HG02870 (cell line): Measurements from ENCODE around the gene GFER.
"Not testable (repeated sequence)": the region's sequence is repeated elsewhere in the genome, so short reads cannot be mapped to it uniquely, and the experiment has no call there.

Source experiments
- ATAC-seq: cut with Tn5 transposase; IDR thresholded peaks from one replicate; pipeline ENCODE4 v1.9.1; 2021; ENCODE audit warnings: mild to moderate bottlenecking, moderate library complexity; ENCODE audit not compliant: unreplicated experiment

Gene GFER

DNA sequence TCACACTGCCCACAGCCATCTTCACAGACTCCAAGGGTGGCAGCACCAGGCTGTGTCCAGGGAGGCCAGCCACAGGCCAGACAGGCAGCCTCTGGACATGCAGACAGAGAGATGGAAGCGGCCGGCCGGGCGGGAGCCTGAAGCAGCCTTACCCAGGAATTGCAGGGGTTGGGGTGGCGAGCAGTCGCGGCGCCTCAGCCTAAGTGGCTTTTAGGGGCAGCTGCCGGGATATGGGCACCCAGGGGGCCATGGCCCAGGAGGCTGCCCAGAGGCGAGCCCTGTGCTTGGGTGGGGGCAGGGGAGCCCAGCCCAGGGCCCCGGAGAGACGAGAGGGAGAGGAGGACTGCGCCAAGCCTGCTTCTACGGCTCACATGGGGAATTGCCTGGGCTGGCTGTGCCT, 41.3 kb downstream of the GFER start:
- ATAC-seq, result no peak

DNA sequence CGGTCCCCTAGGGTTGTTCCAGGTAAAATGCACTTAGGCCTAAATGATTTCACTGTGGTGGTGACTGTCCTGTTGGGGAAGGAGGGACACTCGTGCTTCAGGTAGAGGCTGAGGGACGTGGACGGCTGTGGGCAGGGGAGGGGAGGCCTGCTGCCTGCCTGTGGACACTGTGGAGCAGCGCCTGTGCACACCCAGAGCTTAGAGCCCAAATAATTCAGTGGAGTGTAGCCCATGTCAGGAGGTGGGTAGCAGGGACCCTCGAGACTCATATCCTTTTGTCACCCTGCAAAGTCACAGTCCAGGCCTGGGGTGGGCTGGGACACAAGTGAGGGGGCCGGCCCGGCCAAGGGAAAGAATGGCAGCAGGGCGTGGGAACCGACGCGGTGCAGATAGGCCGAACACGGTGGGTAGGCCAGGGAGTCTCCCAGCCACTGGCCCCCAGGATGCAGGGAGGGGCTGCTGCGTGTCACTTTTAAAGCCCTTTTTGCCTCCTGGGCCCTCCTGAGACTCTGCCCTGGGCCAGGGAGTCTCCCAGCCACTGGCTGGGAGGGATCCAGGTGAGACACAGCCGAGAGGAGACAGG, 42.0 kb downstream of the GFER start:
- no peak for ATAC-seq

DNA sequence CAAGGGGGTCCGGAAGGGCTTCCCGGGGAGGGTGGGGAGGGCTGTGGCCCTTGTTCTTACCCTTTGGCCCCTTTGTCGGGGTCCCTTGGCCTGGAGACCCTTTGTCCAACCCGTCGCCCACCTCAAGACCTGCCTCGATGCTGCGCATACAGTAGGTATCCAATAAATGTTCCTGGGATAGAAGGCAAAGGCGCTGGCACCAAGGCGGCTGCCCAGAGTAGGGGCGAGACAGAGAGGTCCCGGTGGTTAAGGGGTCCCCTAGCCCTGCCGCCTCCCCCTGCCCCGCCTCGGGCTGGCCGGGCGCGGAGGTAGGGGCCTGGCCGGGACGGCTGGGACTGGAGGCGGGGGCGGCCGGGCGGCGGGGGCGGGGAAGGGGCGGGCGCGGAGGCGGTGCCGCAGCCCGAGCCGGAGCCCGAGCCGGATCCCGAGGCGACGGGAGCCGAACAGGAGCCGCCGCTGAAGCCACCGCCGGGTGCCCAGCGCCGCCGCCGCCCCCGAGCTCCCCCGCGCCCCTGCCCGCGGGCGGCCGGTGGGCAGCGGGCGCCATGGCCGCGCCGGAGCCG, 42.5 kb downstream of the GFER start, which contains the start of gene NHERF2:
Gene NHERF2, plus strand, starts transcription at position 442 of the 563 bp plus-strand sequence. Its CDS starts 104 bp downstream, at position 546.
- no peak for ATAC-seq

DNA sequence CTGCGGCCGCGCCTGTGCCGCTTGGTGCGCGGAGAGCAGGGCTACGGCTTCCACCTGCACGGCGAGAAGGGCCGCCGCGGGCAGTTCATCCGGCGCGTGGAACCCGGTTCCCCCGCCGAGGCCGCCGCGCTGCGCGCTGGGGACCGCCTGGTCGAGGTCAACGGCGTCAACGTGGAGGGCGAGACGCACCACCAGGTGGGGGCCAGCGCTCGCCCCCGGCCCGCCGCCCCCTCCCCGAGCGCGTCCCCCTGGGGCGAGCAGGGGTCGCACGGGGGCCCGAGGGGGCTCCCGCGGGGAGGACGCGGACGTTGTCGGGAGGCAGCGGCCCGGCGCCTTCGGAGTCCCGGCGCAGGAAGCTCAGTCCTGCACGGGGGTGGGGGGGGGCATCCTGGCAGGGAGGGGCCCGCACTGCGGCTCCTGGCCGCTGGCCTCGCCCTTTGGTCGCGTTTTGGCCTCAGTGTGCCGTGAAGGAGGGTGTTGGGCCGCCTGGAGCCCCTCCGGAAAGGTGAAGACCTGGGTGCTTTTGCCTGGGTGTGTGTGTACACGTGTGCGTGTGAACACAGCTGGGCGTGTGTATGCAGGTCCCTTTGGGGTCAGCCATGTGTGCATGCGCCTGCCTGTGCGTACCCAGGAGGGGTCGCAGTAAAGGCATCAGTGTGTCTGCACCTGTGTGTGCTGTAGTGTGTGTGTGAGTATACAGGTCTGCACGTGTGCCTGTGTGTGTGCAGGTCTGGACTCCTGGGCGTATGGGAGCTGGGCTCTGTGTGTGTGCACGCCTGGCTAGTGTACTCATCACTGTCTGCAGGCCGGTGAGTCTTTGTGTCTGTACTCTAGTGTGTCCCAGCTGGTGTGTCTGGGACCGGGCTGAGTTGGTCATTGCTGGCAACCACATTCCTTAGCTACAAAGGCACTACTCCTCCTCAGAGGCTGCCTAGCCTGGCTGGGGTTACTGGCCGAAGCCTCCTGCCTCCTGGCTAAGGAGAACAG, 43.3 kb downstream of the GFER start:
- ATAC-seq, result no peak

DNA sequence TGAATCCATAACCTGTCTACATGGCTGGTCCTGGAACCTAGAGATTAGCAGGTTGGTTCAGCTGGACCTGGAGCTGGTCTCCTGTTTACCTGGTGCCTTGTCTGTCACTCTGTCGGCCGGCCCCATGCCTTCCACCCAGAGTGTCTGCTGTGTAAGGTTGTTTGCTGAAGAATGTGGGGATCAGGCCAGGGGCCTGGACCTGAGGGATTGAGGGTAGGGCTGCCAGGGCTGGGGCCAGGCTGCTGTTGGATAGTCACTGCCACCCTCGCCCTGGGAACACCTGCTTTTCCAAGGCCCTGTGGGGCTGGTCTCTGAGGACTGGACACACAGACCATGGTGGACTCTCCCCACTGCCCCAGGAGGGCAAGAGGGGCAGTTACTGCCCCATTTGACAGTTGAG, 44.2 kb downstream of the GFER start:
- ATAC-seq, result no peak

DNA sequence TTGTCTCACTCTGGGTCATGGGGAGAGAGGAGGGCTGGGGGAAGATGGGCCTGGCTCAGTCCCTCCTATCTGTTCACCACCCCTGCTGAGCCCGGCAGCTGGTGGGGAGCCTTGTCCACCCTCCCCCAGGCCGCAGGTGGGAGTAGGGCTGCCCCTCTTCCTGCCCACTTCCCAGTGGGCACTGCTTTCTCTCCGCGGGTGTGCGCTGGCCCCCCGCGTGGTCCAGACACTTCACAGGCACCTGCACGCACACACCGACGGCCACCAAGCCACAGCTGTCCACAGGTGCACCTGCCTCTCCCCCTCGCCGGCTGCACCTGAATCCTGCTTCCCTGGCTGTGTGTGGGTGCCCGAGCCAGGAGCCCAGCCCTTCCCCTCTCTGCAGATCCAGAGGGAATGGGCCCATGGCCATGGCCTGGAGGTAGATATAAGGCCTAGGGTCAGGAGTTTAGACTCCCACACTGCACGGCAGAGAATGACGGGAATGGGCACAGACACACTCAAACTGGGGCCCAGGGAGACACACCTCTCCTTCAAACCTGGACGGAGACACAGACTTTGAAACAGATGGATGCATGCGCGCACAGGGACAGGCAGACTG, 44.7 kb downstream of the GFER start:
- no peak for ATAC-seq

DNA sequence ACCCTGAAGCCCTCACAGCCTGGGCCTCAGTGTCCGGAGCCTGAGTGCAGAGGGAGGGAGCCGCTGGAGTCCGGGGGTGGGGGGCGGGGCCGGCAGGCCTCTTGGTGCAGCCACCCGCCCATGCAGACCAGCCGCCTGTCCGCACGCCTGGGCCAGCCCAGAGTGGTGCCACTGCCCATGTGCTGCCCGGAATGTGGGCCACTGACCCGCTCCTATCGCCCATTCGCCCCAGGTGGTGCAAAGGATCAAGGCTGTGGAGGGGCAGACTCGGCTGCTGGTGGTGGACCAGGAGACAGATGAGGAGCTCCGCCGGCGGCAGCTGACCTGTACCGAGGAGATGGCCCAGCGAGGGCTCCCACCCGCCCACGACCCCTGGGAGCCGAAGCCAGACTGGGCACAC, 45.4 kb downstream of the GFER start:
- no peak for ATAC-seq

DNA sequence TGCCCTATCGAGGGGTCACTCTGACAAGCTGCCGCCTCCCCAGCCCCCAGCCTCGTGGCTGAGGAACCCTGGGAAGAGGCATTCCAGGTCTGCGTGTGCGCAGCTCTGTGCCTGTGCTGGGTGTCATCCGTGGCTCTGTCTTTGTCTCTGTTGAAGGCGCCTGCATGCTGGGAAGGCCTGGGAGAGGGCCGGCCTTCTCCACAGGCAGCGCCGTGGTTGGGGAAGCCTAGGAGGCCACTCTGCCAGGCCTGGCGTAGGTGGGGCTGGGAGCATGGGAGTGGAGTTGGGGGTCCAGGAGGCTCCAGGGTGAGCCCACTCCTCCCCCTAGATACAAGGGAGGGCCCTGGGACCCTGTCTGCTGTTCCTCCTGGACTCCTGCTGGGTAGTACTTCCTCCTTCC, 46.0 kb downstream of the GFER start:
- ATAC-seq, result no peak

DNA sequence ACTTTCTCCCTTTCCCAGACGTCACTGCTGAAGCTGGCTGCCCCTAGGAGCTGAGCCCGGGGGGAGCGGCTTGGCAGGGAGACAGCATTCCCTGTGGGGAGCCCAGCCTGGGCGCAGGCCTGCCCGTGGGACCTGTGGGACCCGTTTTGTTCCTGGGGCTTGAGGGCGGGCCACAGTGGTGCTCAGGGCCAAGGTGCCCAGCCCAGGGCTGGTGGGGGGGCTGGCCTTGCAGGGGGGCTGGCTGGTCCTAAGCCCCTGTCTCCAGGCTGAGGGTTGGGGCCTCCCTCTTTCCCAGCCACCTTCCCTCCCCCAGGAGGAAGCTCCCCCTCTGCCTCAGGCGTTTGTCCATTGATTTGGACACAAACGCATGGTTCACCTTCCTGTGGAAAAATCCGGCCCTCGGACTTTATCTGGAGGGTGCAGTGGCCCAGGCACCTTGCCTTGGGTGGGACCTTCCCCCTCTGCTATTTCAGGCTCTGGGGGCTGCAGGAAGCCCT, 47.1 kb downstream of the GFER start:
- no peak for ATAC-seq

DNA sequence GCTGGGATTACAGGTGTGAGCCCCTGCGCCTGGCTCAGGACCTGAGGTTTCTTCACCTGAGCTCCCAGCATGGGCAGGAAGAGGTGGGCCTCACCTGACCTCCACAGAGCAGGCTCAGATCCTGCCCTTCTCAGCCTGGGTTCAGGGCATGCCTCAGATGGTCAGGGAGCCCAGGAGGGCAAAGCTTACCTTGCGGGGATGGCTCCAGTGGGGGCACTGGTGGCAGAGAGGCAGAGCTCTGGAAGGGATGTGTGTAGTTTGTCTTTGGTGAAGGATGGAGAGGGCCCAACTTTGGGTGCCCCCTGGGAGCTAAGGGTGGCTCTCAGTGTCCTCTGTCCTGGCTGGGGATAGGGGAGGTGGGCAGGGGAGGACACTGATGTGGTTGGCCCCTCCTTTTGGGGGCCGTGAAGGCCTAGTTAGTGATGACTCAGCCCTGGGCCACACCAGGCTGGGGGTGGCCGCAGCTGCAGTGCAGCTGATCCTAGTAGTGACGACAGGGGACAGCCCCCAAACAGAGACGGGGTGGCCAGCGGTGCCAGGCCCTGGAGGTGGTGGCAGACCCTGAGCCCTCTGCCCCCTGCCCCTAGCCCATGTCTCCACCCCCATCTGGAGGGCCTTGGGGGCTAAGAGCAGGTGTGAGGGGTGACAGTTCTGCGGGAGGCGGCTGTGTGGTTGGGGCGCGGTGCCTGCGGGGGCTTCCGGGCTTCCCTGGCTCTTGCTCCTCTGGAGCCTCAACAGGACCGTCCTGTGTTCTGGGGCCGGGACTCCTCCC, 48.5 kb downstream of the GFER start:
- no peak for ATAC-seq

DNA sequence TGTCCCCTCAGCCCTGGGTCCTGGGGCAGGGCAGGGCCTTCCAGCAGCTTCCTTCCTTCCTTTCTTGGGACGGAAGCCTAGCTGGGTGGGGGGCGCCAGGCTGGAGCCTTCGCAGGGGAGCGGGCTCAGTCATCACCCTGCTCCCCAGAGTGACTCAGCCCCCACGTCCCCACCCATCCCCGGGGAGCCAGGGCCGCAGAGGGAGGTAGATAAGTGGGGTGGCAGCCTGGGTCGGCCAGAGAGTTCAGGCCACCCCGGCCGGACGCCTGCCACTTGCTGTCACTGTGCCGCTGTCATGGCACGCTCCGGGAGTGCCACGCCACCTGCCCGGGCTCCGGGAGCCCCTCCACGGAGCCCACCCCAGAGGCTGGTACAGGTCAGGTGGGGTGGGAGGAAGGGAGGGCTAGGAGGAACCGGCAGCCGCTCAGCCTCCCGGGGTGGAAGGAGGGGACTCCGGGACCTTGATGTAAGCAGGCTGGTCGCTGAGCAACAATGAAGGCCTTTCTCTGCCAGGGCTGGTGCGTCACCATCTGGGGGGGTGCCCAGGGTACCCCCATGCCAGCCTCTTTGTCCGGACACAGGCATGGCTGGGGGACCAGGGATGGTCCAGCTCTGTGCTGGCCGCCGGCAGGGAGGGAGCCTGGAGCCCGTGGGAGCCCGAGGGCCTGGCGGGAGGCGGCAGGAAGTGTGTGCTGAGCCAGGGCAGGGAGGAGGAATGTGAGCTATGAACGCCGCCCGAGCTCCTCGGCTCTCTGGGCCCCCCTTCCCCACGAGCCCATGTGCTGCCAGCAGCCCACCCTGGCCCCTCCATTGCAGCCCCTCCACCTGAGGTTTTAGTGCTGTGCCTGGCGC, 49.3 kb downstream of the GFER start:
- no peak for ATAC-seq

DNA sequence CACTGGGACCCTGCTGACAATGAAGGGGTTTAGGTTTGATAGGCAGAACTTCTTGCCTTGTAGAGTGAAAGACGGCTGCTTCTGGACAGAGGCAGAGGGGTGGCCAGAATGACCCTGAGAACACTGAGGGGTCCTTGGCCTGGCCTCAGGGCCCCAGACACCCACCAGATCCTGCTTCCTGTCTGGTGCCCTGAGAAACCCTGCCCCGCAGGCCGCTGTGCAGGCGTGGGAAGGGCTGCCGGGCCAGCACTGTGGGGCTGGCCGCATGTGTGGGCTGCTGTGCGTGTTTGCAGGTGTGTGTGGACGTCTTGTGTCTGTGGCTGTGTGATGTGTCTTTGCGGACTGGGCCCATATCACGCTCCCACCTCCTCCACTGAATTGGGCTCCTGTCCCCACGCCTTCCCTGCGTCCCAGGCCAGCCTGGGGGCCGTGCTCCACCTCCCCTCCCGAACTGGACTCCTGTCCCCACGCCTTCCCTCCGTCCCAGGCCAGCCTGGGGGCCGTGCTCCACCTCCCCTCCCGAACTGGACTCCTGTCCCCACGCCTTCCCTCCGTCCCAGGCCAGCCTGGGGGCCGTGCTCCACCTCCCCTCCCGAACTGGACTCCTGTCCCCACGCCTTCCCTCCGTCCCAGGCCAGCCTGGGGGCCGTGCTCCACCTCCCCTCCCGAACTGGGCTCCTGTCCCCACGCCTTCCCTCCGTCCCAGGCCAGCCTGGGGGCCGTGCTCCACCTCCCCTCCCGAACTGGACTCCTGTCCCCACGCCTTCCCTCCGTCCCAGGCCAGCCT, 50.1 kb downstream of the GFER start:
- not testable (repeated sequence) for ATAC-seq

DNA sequence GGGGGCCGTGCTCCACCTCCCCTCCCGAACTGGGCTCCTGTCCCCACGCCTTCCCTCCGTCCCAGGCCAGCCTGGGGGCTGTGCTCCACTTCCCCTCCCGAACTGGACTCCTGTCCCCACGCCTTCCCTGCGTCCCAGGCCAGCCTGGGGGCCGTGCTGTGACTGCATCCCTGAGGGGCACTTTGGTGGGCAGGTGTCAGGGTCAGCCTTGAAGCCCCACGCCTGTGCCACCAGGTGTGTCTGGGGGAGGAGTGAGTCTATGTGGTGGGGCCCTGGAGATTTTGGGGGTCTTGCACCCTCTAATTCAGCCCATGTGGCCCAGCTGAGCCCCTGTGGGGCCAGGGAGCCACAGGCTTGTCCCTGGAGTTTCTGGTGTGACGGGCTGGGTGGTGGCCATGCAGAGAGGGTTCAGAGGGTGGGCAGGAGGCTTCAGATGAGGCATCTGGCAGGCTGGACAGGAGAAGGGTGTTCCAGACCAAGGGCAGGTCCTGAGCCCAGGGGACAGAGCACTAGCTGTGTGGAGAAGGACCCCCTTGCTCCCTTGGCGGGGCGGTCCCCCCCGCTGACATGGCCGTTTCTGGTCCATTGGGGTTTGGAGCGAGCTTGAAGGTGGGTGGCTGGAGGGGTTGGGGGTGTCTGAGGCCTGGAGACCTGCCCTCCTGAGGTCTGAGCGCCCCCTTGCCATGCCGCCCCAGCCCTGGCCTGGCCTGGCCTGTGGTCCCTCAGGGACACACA, 50.9 kb downstream of the GFER start:
- no peak for ATAC-seq

DNA sequence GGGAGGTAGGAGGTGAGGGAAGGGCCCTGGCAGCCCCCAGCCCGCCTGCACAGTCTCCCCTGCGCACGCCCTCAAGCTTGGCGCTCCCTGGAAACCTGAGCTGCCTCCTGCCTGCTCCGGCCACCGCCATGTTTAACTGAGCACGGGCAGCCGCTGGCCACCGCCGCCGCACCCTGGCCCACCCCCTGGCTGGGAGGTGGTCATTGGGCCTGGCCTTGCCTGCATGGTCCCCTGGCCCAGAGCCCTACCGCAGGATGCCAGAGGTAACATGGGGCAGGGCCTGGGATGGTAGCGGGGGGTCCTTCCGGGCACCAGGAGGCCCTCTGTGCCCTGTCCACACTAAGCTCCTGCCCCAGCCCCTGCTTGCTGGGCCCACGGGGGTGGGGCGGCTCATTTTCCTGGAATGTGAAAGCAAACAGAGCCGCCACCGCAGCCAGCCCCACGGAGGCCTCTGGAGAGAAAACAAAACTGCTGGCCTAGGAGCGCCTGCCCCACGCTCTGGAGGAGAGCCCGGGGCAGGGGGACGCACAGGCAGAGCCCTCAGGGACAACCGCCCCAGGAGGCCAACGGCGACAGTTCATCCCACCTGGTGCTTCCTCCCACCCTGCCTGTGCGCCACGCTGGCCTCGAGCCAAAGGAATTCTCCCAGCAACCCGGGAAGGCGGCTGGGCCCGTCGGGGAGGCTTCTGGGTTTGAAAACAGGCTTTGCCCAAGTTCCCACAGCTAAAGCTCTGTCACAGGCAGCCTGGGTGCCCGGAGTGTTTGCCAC, 51.6 kb downstream of the GFER start:
- no peak for ATAC-seq

DNA sequence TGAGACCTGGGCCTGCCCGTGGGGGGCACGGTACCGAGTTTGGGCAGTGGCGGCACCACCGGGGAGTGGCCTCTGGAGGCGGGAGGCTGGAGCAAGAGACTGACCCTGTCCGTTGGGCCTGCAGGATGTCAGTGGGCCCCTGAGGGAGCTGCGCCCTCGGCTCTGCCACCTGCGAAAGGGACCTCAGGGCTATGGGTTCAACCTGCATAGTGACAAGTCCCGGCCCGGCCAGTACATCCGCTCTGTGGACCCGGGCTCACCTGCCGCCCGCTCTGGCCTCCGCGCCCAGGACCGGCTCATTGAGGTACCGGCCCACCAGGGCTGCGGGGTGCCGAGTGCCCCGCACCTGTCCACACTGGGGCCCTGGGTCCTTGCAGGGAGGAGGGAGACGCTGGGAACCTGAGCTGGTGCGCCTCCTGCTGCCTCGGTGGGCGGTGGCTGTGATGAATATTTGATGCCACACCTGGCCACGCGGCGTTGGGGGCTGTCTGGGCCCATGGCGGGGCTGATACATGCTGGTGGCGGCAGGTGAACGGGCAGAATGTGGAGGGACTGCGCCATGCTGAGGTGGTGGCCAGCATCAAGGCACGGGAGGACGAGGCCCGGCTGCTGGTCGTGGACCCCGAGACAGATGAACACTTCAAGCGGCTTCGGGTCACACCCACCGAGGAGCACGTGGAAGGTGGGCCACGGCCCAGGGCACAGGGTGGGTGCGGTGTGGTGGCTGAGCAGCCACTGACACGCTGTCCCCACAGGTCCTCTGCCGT, 52.4 kb downstream of the GFER start:
- ATAC-seq, result no peak

DNA sequence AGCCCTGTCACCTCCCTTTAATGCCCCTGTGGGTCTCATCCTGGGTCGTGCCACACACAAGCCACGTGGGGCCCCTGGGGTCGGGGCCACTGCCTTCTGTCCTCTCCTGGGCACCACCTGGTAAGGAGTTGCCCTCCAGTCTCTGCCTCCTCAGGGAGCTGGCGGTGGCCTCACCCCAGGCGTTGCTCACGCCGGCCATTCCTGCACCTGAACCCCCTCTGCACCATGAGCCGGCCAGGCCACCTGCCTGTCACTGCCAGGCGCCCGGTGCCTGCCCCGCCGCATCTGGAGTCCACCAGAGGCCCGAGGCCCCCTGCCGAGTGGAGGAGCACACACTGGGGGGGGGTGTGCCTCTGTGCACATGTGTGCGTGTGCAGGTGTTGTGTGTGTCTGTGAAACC, 53.1 kb downstream of the GFER start:
- no peak for ATAC-seq
